ENCODE measurements around the gene TSPAN31.

Gene TSPAN31

DNA sequence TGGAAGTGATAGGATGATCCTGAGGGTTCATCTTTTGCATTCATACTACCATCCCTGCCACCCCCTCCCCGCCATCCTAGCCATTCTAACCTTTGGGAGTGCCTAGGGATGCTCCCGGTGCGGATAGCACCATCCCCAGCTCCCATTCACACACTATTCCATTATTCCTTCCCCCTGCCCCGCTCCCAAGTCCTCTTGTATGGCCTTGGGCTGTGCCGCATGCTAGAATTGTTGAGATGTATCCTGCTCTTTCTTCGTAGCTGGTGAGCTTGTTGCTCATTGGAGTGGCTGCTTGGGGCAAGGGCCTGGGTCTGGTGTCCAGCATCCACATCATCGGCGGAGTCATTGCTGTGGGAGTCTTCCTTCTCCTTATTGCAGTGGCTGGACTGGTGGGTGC lies 644 bp downstream of the TSPAN31 start:
- H3K36me3 ChIP-seq, result peaks cover 23 to 44% (median 27%) of the 10 kb centered on the region in 3 donors
- H3K9me3 ChIP-seq, result no peaks in the 10 kb centered on the region
- intact Hi-C loops (cut with DNase I; ENCODE audit: low total_unique reads), result no loop called here
- TF ChIP-seq, protein P1, sequence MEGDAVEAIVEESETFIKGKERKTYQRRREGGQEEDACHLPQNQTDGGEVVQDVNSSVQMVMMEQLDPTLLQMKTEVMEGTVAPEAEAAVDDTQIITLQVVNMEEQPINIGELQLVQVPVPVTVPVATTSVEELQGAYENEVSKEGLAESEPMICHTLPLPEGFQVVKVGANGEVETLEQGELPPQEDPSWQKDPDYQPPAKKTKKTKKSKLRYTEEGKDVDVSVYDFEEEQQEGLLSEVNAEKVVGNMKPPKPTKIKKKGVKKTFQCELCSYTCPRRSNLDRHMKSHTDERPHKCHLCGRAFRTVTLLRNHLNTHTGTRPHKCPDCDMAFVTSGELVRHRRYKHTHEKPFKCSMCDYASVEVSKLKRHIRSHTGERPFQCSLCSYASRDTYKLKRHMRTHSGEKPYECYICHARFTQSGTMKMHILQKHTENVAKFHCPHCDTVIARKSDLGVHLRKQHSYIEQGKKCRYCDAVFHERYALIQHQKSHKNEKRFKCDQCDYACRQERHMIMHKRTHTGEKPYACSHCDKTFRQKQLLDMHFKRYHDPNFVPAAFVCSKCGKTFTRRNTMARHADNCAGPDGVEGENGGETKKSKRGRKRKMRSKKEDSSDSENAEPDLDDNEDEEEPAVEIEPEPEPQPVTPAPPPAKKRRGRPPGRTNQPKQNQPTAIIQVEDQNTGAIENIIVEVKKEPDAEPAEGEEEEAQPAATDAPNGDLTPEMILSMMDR (IDR thresholded peaks at IDR 0.05), result no peak
- H3K27ac ChIP-seq, result peak overlapping the region; percentile 98 to 99
- no peak for DNase-seq
- H3K4me1 ChIP-seq, result peaks cover 0 to 16% (median 11%) of the 10 kb centered on the region in 4 donors
- peak overlapping the region; percentile 80 to 97 for H3K4me3 ChIP-seq
- peaks cover 0 to 17% of the 10 kb centered on the region in 2 donors for H3K27me3 ChIP-seq

DNA sequence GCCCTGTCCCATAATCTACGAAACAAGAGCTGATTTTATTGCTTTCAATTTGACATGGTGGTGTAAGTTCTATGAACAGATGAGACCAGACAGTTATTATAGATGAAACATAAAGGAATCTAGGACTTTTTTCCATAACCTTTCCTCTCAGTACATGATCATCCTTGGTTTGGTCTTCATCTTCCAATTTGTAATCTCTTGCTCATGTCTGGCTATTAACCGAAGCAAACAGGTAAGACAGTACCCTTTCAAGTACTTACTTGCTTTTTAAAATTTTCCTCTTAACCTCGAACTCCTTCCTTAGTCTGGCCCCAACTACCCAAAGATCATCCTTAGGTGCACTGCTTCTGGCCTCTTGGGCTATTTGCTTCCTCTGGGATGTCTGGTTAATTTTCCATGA lies 1.2 kb downstream of the TSPAN31 start:
- H3K4me3 ChIP-seq, result peak overlapping the region in 1 of 2 donors; percentile 97

DNA sequence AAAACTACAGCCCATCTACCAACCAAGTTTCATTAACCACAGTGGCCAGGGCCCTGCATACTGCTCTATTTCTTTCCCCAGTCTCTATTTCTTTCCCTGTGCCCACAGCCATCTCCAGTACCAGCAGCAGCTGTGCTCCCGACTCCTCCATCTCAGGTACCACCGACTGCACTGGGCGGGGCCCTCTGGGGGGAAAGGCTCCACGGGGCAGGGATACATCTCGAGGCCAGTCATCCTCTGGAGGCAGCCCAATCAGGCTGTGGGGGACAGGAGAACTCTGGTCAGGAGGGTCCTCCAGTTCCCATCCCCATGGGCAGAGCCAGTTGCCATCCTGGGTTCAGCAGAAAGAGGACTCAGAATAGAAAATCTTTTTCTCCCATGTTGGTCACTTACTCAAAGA lies 4.2 kb downstream of the TSPAN31 start:
- TF ChIP-seq, protein P1 (IDR thresholded peaks at IDR 0.05), result no peak
- peaks cover 23 to 49% (median 27%) of the 10 kb centered on the region in 3 donors for H3K36me3 ChIP-seq
- H3K4me1 ChIP-seq, result peaks cover 0 to 29% (median 24%) of the 10 kb centered on the region in 4 donors

More for the DNA sequence above, 1.2 kb downstream of the TSPAN31 start:
- H3K27me3 ChIP-seq, result peaks cover 0 to 12% of the 10 kb centered on the region in 2 donors
- H3K9me3 ChIP-seq, result no peaks in the 10 kb centered on the region
- TF ChIP-seq, protein P1 (IDR thresholded peaks at IDR 0.05), result no peak
- peaks cover 0 to 18% (median 13%) of the 10 kb centered on the region in 4 donors for H3K4me1 ChIP-seq
- DNase-seq, result no peak
- intact Hi-C loops (cut with DNase I; ENCODE audit: low total_unique reads), result no loop called here
- peaks cover 23 to 49% (median 27%) of the 10 kb centered on the region in 3 donors for H3K36me3 ChIP-seq
- H3K27ac ChIP-seq, result peak overlapping the region in 1 of 2 donors; percentile 98

DNA sequence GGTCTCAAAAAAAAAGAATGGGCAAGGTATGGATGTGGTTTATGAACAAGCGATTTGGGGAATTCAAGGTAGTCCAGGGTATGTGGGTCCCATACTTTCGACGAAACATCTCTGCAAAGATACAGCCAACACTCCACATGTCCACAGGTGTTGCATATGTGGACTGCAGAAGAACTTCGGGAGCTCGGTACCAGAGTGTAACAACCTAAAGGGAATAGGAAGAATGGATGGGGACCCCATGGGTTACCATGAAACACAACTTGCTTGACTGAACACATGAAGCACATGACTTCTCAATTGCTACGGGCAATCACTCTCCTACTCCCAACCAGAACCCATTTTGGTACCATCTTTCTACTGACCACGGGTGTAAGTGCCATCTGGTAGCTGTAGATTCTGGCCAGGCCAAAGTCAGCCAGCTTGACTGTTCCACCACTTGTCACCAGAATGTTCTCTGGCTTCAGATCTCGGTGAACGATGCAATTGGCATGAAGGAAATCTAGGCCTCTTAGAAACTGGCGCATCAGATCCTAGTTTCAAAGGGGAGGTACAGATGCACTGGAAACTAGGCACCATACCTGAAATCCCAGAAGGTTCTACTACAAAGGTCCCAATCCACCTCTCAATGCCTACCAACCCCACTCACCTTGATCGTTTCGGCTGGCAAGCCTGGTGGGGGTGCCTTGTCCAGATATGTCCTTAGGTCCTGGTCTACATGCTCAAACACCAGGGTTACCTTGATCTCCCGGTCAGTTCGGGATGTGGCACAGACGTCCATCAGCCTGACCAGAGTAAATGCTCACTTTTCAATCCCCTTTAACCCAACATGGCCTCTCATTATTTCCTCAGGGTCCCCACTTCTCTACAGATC lies 6.0 kb downstream of the TSPAN31 start:
- intact Hi-C loops (cut with DNase I; ENCODE audit: low total_unique reads), result no loop called here
- DNase-seq, result no peak
- TF ChIP-seq, protein P1 (IDR thresholded peaks at IDR 0.05), result no peak
- Histone ChIP-seq H3K9me3 (no peaks in the 10 kb centered on the region), H3K4me3 (peak overlapping the region; percentile 65 to 88), H3K27ac (peak overlapping the region; percentile 86 to 95), H3K36me3 (peaks cover 23 to 49% (median 27%) of the 10 kb centered on the region in 3 donors), H3K4me1 (peaks cover 0 to 31% (median 21%) of the 10 kb centered on the region in 4 donors), H3K27me3 (no peaks in the 10 kb centered on the region)

More for the DNA sequence above, 4.2 kb downstream of the TSPAN31 start:
- Histone ChIP-seq H3K9me3 (no peaks in the 10 kb centered on the region), H3K4me3 (no peak overlapping the region), H3K27me3 (no peaks in the 10 kb centered on the region), H3K27ac (no peak overlapping the region)
- DNase-seq, result no peak
- intact Hi-C loops (cut with DNase I; ENCODE audit: low total_unique reads), result no loop called here

DNA sequence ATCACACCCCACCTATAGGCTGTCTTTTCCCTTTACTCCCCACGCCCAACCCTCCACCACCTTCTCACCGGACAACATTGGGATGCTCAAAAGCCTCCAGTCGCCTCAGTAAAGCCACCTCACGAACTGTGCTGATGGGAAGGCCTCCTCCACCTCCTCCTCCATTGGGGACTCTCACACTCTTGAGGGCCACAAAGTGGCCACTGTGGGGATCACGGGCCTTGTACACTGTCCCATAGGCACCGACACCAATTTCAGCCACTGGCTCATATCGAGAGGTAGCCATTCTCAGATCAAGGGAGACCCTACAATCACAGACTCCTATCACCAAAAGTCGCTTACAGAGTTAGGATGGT lies 6.6 kb downstream of the TSPAN31 start:
- TF ChIP-seq, protein P1 (IDR thresholded peaks at IDR 0.05), result no peak
- Histone ChIP-seq H3K27me3 (no peaks in the 10 kb centered on the region), H3K36me3 (peaks cover 23 to 45% (median 27%) of the 10 kb centered on the region in 3 donors), H3K27ac (peak overlapping the region; percentile 86 to 95), H3K4me1 (peaks cover 0 to 32% (median 22%) of the 10 kb centered on the region in 4 donors), H3K4me3 (peak overlapping the region; percentile 65 to 88), H3K9me3 (no peaks in the 10 kb centered on the region)
- no peak for DNase-seq
- intact Hi-C loops (cut with DNase I; ENCODE audit: low total_unique reads), result no loop called here

Data from tibial artery (tissue), 4 donors.